IPS-20b (cell line): ENCODE results near the gene TMEM239.
"Not testable (repeated sequence)": the region's sequence is repeated elsewhere in the genome, so short reads cannot be mapped to it uniquely, and the experiment has no call there.

ENCODE experiments used
- H3K27ac ChIP-seq: one replicate; pipeline ENCODE4 v1.5.1; 2013; ENCODE audit warnings: low read length
- H3K27me3 ChIP-seq: 2 replicates; pipeline ENCODE4 v1.6.1; 2013; ENCODE audit warnings: mild to moderate bottlenecking, low read length, inconsistent platforms; ENCODE audit not compliant: insufficient read depth
- H3K36me3 ChIP-seq: 2 replicates; pipeline ENCODE4 v1.6.1; 2013; ENCODE audit warnings: low read depth, mild to moderate bottlenecking, inconsistent platforms, low read length, moderate library complexity; ENCODE audit not compliant: insufficient read depth
- H3K4me1 ChIP-seq: 2 replicates; pipeline ENCODE4 v1.6.1; 2013; ENCODE audit warnings: mild to moderate bottlenecking, control low read depth, inconsistent platforms, low read length, moderate library complexity; ENCODE audit not compliant: insufficient read depth
- H3K4me3 ChIP-seq: 2 replicates; pipeline ENCODE4 v1.5.1; 2013; ENCODE audit warnings: mild to moderate bottlenecking, low read length, inconsistent platforms
- H3K9ac ChIP-seq: 2 replicates; pipeline ENCODE4 v1.6.1; 2013; ENCODE audit warnings: low read depth, mild to moderate bottlenecking, inconsistent platforms, low read length, moderate library complexity
- H3K9me3 ChIP-seq: 2 replicates; pipeline ENCODE4 v1.6.1; 2013; ENCODE audit warnings: mild to moderate bottlenecking, low read depth, low read length, inconsistent platforms; ENCODE audit not compliant: insufficient read depth

The TMEM239 gene

DNA sequence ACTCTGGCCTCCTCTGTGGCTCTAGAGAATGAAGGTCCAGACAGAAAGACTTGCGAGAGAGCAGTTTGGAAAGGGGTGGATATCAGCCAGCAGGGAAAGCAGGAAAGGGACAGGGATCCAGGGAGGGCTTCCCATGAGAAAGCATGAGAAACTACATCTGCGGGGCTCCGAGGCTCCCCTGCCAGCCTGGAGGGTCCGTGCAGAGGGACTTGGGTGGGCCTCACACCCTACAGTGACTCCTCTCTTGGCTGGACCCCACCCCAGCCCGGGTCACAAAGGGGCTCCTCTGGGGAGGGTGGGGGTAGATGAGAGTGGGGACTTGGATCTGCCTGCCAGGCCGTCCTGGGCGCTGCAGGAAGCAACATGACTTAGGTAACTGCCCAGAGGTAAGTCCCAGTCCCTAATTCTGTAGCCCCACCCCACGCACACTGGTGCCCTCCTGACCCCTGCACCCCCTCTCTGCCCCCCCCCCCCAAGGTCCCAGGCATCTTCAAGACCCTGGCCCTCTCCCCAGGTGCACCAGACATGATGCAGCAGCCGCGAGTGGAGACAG is at the start of gene TMEM239:
TSS of gene TMEM239 (plus strand) at position 335 of the 553 bp plus-strand sequence. CDS start at position 526, 191 bp downstream.
- Histone ChIP-seq H3K36me3 (no peaks in the 10 kb centered on the region), H3K27ac (no peak within 1 kb of the TSS), H3K4me1 (peaks cover 6% of the 10 kb centered on the region), H3K4me3 (no peak within 1 kb of the TSS), H3K9ac (no peak within 1 kb of the TSS), H3K27me3 (peaks cover 56% of the 10 kb centered on the region), H3K9me3 (peaks cover 6% of the 10 kb centered on the region; the same call in 1 of the 2 replicates)

DNA sequence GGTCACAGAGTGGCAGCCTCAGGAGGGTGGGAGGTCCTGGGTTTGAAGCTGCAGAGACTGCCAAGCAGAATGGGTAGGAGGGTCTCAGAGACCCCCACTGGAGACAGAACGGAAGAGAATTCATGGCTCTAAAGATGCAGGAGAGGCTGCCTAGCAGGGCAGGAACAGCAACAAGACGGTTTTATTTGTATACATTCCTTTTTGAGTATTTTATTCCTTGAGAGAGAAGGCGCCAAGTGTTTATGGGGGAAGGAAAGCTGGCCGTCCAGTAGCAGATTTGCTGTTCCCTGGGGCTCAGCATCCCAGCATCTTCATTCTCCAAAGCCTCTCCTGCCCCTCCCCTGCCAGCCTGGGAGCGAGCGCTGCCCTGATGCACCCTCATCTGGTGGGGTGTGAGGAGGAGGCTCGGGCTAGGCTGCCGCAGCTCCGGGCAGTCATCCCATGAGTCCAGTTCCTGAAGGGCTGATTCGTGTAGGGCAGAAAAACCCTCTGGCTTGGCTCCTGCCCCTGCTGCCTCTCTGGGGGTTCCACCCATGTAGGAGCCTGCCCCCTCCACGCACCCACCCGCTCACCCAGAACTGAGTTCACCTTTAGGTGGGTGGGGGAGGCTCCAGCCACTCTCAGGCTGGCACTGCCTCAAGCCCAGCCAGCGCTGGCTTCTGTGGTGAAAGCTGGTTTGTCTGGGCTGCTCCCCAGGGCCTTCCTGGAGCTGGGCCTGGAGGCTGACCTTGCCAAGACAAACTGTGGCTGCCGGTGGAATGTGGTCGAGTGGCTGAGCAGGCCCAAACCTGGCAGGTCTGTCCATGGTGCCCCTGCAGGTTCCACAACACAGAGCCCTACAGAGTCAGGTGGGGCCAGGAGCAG is 48.2 kb upstream of the TMEM239 start:
- H3K36me3 ChIP-seq: no peaks in the 10 kb centered on the region
- H3K4me1 ChIP-seq: no peaks in the 10 kb centered on the region
- H3K9ac ChIP-seq: no peak overlapping the region
- peaks cover 11% of the 10 kb centered on the region for H3K27me3 ChIP-seq
- H3K9me3 ChIP-seq: no peaks in the 10 kb centered on the region
- no peak overlapping the region for H3K27ac ChIP-seq
- no peak overlapping the region for H3K4me3 ChIP-seq

DNA sequence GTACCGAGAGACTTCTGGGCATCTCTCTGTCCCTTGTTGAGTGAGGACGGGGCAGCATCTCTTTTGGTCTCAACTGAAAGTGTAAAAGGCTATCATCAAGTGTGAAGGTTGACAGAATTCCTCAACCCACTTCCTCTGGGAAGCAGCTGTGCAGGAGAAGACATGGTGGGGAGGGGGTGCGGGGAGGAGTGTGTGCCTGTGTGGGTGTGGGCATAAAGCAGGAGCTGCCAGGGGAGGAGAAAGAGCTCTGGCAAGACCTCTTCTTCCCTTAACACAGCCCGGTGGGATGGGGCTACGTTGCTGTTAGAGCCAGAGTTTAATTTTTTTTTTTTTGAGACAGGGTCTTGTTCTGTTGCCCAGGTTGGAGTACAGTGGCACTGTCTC is 47.5 kb upstream of the TMEM239 start:
- Histone ChIP-seq H3K9ac (no peak overlapping the region), H3K36me3 (no peaks in the 10 kb centered on the region), H3K27me3 (peaks cover 10% of the 10 kb centered on the region), H3K4me3 (no peak overlapping the region), H3K4me1 (no peaks in the 10 kb centered on the region), H3K27ac (no peak overlapping the region), H3K9me3 (no peaks in the 10 kb centered on the region)

DNA sequence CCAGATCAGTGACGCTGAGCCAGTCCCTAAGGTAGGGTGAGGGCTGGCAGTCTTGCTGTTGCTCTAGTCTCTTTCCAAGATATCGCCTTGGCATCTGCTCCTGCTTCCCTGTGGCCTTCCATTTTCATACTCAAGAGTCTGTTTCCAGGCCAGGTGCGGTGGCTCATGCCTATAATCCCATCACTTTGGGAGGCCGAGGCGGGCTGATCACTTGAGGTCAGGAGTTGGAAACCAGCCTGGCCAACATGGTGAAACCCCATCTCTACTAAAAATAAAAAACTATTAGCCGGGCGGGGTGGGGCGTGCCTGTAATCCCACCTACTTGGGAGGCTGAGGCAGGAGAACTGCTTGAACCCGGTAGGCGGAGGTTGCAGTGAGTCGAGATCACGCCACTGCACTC is 46.1 kb upstream of the TMEM239 start:
- H3K27me3 ChIP-seq: not testable (repeated sequence)

DNA sequence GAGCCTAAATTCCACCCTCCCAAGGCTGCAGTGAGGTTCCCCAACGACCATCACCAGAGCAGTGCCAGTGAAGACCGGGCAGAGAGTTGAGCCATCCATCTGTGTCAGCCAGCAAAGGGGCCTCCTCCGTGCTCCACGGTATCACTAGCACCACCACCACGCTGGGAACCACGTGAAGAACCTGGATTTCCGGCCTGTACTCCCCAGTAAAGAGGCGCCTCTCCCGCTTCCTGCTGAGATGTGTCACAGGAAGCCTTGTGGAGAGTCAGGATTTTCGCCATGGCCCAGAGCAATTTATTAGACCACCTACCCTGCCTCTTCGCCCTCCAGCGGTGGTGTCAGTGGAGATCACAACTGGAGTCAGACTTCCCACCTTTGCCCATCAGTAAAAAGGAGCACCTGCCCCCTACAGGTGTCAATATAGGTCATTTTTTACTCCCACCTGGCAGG is 44.5 kb upstream of the TMEM239 start:
- H3K9me3 ChIP-seq: peaks cover 4% of the 10 kb centered on the region
- no peak overlapping the region for H3K9ac ChIP-seq
- H3K36me3 ChIP-seq: no peaks in the 10 kb centered on the region
- no peaks in the 10 kb centered on the region for H3K4me1 ChIP-seq
- H3K4me3 ChIP-seq: no peak overlapping the region
- H3K27me3 ChIP-seq: peaks cover 10% of the 10 kb centered on the region
- no peak overlapping the region for H3K27ac ChIP-seq

More for the DNA sequence above, 46.1 kb upstream of the TMEM239 start:
- H3K27ac ChIP-seq, H3K4me1 ChIP-seq, H3K9me3 ChIP-seq, H3K36me3 ChIP-seq, H3K4me3 ChIP-seq, H3K9ac ChIP-seq: not testable (repeated sequence)

DNA sequence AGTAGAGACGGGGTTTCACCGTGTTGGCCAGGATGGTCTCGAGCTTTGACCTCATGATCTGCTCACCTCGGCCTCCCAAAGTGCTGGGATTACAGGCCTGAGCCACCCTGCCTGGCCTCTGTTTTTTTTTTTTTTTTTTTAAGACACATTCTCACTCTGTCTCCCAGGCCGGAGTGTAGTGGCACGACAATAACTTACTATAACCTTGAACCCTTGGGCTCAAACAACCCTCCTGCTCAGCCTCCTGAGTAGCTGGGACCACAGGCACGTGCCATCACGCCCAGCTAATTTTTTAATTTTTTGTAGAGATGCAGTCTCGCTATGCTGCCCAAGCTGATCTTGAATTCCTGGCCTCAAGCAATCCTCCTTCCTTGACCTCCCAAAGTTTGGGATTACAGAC is 42.4 kb upstream of the TMEM239 start:
- Histone ChIP-seq H3K4me1 (no peaks in the 10 kb centered on the region), H3K4me3 (no peak overlapping the region), H3K9ac (no peak overlapping the region), H3K36me3 (no peaks in the 10 kb centered on the region), H3K27ac (no peak overlapping the region), H3K9me3 (peaks cover 4% of the 10 kb centered on the region), H3K27me3 (peaks cover 8% of the 10 kb centered on the region)

DNA sequence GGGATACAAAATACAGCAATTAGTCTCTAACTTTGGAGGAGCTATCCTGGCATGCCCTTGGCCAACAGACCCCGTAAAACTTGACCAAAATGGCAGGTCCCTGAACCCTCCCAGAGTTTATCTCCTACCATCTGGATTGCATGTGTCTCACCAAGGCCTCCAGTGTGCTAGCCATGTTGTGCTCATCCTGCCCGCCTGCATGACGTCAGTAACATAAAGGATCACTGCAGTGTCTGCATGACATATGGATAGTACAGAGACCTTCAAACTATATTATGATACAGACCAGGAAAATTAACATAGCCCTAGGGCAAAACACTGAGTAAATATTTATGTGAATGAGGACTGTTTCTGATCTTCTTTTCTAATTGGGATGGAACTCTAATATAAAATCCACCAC is 41.0 kb upstream of the TMEM239 start:
- Histone ChIP-seq H3K9me3 (peaks cover 4% of the 10 kb centered on the region), H3K4me3 (no peak overlapping the region), H3K9ac (no peak overlapping the region), H3K27me3 (no peaks in the 10 kb centered on the region), H3K36me3 (no peaks in the 10 kb centered on the region), H3K27ac (no peak overlapping the region), H3K4me1 (no peaks in the 10 kb centered on the region)

DNA sequence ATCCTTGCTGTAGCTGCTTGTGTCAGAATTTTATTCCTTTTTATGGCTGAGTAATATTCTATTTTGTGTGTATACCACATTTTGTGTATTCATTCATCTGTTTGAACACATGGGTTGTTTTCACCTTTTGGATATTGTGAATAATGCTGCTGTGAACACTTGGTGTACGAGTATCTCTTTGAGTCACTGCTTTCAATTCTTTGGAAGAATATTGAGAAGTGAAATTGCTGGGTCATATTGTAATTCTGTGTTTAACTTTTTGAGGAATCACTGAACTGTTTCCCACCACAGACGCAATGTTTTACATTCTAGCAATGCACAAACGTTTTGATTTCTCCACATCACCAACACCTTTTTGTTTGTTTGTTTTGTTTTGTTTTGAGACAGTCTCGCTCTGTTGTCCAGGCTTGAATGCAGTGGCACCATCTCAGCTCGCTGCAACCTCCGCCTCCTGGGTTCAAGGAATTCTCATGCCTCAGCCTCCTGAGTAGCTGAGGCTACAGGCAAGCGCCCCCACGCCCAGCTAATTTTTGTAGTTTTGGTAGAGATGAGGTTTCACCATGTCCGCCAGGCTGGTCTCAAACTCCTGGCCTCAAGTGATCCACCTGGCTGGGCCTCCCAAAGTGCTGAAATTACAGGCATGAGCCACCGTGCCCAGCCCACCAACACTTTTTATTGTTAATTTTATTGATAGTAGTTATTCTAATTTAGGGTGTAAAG is 37.4 kb upstream of the TMEM239 start:
- Histone ChIP-seq H3K27me3 (peaks cover 11% of the 10 kb centered on the region; the same call in 1 of the 2 replicates), H3K36me3 (no peaks in the 10 kb centered on the region), H3K9me3 (peaks cover 4% of the 10 kb centered on the region), H3K4me3 (no peak overlapping the region), H3K4me1 (no peaks in the 10 kb centered on the region), H3K27ac (no peak overlapping the region), H3K9ac (no peak overlapping the region)

DNA sequence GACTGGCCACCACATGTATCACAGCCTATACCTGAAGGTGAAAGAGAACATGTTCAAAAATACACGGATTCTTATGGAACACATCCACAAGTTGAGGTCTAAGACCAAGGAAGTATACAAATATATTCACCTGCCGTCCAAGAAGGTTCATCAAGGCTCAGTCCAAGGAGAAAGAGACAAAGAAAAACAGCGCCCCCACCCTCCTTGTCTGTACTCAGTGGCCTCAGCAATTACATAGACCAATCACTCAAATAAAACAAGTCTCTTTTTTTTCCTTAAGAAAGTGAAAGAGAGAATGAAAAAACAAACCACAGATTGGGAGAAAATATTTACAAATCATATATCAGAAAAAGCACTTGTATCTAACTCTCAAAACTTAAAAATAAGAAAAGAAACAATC is 35.2 kb upstream of the TMEM239 start:
- H3K9ac ChIP-seq: no peak overlapping the region

DNA sequence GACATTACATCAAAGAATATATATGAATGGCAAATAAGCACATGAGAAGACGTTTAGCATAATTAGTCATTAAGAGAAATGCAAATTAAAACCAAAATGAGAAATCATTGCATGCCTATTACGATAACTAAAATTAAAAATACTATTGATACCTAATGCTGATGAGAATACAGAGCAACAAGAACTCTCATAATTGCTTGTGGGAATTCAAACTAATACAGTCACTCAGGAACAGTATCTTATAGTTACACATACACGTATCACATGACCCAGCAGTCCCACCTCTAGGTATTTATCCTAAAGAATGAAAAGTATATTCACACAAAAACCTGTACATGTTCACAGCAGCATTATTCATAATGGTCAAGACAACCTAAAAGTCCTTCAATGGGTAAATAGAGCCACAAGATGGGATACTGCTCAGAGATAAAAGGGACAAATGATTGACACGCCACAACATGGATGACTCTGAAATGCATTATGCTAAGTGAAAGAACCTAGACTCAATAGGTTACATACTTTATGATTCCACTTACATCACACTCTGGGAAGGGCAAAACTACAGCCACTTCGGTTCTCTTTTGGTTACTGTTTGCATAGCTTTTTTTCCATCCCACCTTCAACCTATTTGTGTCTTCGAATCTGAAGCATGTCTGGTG is 32.1 kb upstream of the TMEM239 start:
- Histone ChIP-seq H3K4me3 (no peak overlapping the region), H3K9me3 (no peaks in the 10 kb centered on the region), H3K27me3 (peaks cover 11% of the 10 kb centered on the region; the same call in 1 of the 2 replicates), H3K9ac (no peak overlapping the region), H3K4me1 (no peaks in the 10 kb centered on the region), H3K27ac (no peak overlapping the region), H3K36me3 (no peaks in the 10 kb centered on the region)

More for the DNA sequence above, 35.2 kb upstream of the TMEM239 start:
- Histone ChIP-seq H3K27ac (no peak overlapping the region), H3K4me3 (no peak overlapping the region), H3K9me3 (peaks cover 2% of the 10 kb centered on the region), H3K36me3 (no peaks in the 10 kb centered on the region), H3K27me3 (peaks cover 11% of the 10 kb centered on the region; the same call in 1 of the 2 replicates), H3K4me1 (no peaks in the 10 kb centered on the region)

DNA sequence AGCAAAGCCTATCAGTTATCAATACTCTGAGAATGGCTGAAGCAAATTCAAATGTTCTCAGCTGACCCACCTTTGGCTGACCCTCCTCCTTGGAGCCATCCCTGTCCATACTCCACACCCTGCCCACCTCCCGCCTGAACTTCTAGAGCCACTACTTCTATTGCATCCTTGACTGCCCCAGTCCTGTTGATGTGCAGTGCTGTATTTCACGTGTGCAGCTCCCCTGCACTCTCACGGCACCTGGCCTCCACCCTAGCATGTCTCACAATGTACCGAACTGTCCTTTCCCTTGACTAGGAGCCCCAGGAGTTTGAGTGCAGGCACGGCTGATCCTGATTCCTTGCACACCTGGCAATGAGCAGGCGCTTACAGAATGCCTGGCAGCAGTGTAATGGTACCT is 22.7 kb upstream of the TMEM239 start:
- H3K9ac ChIP-seq: no peak overlapping the region
- no peak overlapping the region for H3K27ac ChIP-seq
- H3K4me3 ChIP-seq: no peak overlapping the region
- peaks cover 49% of the 10 kb centered on the region for H3K36me3 ChIP-seq
- H3K4me1 ChIP-seq: no peaks in the 10 kb centered on the region
- H3K9me3 ChIP-seq: no peaks in the 10 kb centered on the region
- no peaks in the 10 kb centered on the region for H3K27me3 ChIP-seq
